Transverse colon (tissue), 4 donors: ENCODE data around the gene ELAVL2. TPM values are rescaled to one million over a fixed set of nuclear protein-coding genes. Genes with fewer than 3 reads are reported as not detected.
A peak's percentile ranks its signal among the peaks of the same experiment; 100 is the strongest.

Experiments
- DNase-seq: peaks from one replicate; pipeline ENCODE4 v3.0.0-alpha.2; 2019
- H3K27ac ChIP-seq, 4 donors: fragments of 200-600 bp; sonication (generic); 2 replicates each; pipeline ENCODE4 v1.5.1; 2016 to 2018; ENCODE audit warnings: inconsistent platforms in 4 of 4
- H3K27me3 ChIP-seq: fragments of 200-600 bp; sonication (generic); 2 replicates; pipeline ENCODE4 v1.5.1; 2017; ENCODE audit warnings: inconsistent platforms
- H3K36me3 ChIP-seq, 4 donors: fragments of 200-600 bp; sonication (generic); 2 replicates each; pipeline ENCODE4 v1.5.1; 2017 to 2019; ENCODE audit warnings: inconsistent platforms in 4 of 4
- H3K4me1 ChIP-seq, 4 donors: fragments of 200-600 bp; sonication (generic); 2 replicates each; pipeline ENCODE4 v1.5.1; 2017 to 2020; ENCODE audit warnings: inconsistent platforms in 4 of 4
- H3K4me3 ChIP-seq, 4 donors: fragments of 200-600 bp; sonication (generic); 1 replicate in 1 of 4; 2 replicates in 3 of 4; pipeline versions ENCODE4 v1.5.1 to v1.6.1; 2017 to 2019; ENCODE audit warnings: inconsistent platforms in 4 of 4
- H3K9me3 ChIP-seq, 2 donors: fragments of 200-600 bp; sonication (generic); 2 replicates each; pipeline ENCODE4 v1.5.1; 2017 to 2019; ENCODE audit warnings: inconsistent platforms in 2 of 2
- CTCF ChIP-seq, 5 experiments: fragments of 200-600 bp in 3 of 5; fragments of 450-650 bp in 2 of 5; sonication (generic) in 3 of 5; IDR thresholded peaks; 1 replicate in 2 of 5; 2 replicates in 3 of 5; pipeline ENCODE4 v1.5.1; 2016 to 2017; ENCODE audit warnings: antibody characterized with exemption in 5 of 5, inconsistent platforms in 3 of 5, mild to moderate bottlenecking in 2 of 5, moderate library complexity in 1 of 5
- EP300 ChIP-seq: sonication (generic); formaldehyde crosslinking; IDR thresholded peaks from one replicate; pipeline ENCODE4 v1.6.1; 2017; ENCODE audit warnings: antibody characterized with exemption, low read depth
- POLR2A ChIP-seq: fragments of 450-650 bp; IDR thresholded peaks from one replicate; pipeline ENCODE4 v1.6.1; 2016; ENCODE audit warnings: antibody characterized with exemption, mild to moderate bottlenecking, moderate library complexity
- POLR2AphosphoS5 ChIP-seq, 3 donors: sonication (generic); formaldehyde crosslinking; IDR thresholded peaks; one replicate each; pipeline ENCODE4 v1.6.1; 2016; ENCODE audit warnings: antibody characterized with exemption in 3 of 3
- whole genome bisulfite sequencing, 2 donors: methylation state at CpG; one replicate each; pipeline ENCODE4 v1.1.5; 2018; ENCODE audit warnings: low coverage in 1 of 2; 5-methylcytosine and 5-hydroxymethylcytosine counted together
- in situ Hi-C, 4 donors: fragments of 200-750 bp; cut with MboI; loops; one replicate each; pipeline versions ENCODE4 v1.15.0 to v1.15.1; 2017; ENCODE audit warnings: low sequenced_read_pairs in 3 of 4, low pct_ligation_motif_present in 1 of 4, low pct_unique_long_range_greater_than_20kb in 1 of 4
- intact Hi-C: fragments of 100-400 bp; cut with DNase I; formaldehyde crosslinking; loops from one replicate; pipeline ENCODE4 v1.15.1; 2023; ENCODE audit warnings: low total_unique reads
- total RNA-seq, 4 donors: library from RNA; depleted of rRNA; stranded (reverse); fragments of >200 nt; gene quantifications; one replicate each; pipeline ENCODE4 v1.1.0, GENCODE V29; 2016

The ELAVL2 gene
- total RNA-seq, 4 donors from 2014 or later, result 0.41 to 2.2 (median 0.60) TPM; not detected in 1

GRCh38 chr9:23669776-23670175, 156.3 kb downstream of the ELAVL2 start:
- intact Hi-C loops (no loop called here), in situ Hi-C loops (no loop called here)
- TF ChIP-seq CTCF (IDR thresholded peaks at IDR 0.05), result no peak
- no peak for TF ChIP-seq POLR2A
- no peak for TF ChIP-seq POLR2AphosphoS5 (IDR thresholded peaks at IDR 0.05)
- no peak for TF ChIP-seq EP300
- 69% methylated on average over 1 of the region's 1 CpG; no CpG with 5 or more reads in 1 of the 2 donors for WGBS, 2 donors
- no peak for DNase-seq
- H3K27me3 ChIP-seq, result no peaks in the 10 kb centered on the region
- no peak overlapping the region for H3K4me3 ChIP-seq
- peaks cover 0 to 8% (median 0%) of the 10 kb centered on the region in 4 donors for H3K4me1 ChIP-seq
- no peak overlapping the region for H3K27ac ChIP-seq
- no peaks in the 10 kb centered on the region for H3K36me3 ChIP-seq
- no peaks in the 10 kb centered on the region for H3K9me3 ChIP-seq

GRCh38 chr9:23665635-23666034, 160.4 kb downstream of the ELAVL2 start:
- Histone ChIP-seq H3K4me3 (no peak overlapping the region), H3K27me3 (no peaks in the 10 kb centered on the region), H3K9me3 (no peaks in the 10 kb centered on the region), H3K36me3 (no peaks in the 10 kb centered on the region), H3K4me1 (peaks cover 0 to 17% (median 4%) of the 10 kb centered on the region in 4 donors), H3K27ac (no peak overlapping the region)
- TF ChIP-seq POLR2AphosphoS5 (IDR thresholded peaks at IDR 0.05), result no peak
- DNase-seq, result no peak
- in situ Hi-C loops (no loop called here), intact Hi-C loops (no loop called here)
- 33 to 47% methylated on average over 2 of the region's 2 CpGs for WGBS, 2 donors

- WGBS, 2 donors, result 83 to 100% methylated on average over 1 to 3 of the region's 3 CpGs
- in situ Hi-C loops, result no loop called here
- H3K27me3 ChIP-seq, result no peaks in the 10 kb centered on the region
- no peak for TF ChIP-seq POLR2A
- TF ChIP-seq EP300, result no peak
- TF ChIP-seq POLR2AphosphoS5 (IDR thresholded peaks at IDR 0.05), result no peak
- no peak for TF ChIP-seq CTCF (IDR thresholded peaks at IDR 0.05)
- no peak overlapping the region for H3K4me3 ChIP-seq
- H3K4me1 ChIP-seq, result peaks cover 0 to 17% (median 4%) of the 10 kb centered on the region in 4 donors
- no peaks in the 10 kb centered on the region for H3K9me3 ChIP-seq
- no peaks in the 10 kb centered on the region for H3K36me3 ChIP-seq
- intact Hi-C loops, result no loop called here
- no peak for DNase-seq
- no peak overlapping the region for H3K27ac ChIP-seq
Measured at GRCh38 chr9:23665051-23665450, 161.0 kb downstream of the ELAVL2 start.

GRCh38 chr9:23663946-23664345, 162.1 kb downstream of the ELAVL2 start:
- Histone ChIP-seq H3K4me1 (peaks cover 0 to 20% (median 4%) of the 10 kb centered on the region in 4 donors), H3K9me3 (no peaks in the 10 kb centered on the region), H3K27me3 (no peaks in the 10 kb centered on the region), H3K36me3 (no peaks in the 10 kb centered on the region), H3K4me3 (no peak overlapping the region), H3K27ac (peak overlapping the region in 3 of 4 donors; percentile 8 to 34 (median 23))
- TF ChIP-seq POLR2A, result no peak
- no peak for TF ChIP-seq POLR2AphosphoS5 (IDR thresholded peaks at IDR 0.05)
- no peak for TF ChIP-seq EP300
- no peak for TF ChIP-seq CTCF (IDR thresholded peaks at IDR 0.05)
- in situ Hi-C loops (no loop called here), intact Hi-C loops (no loop called here)
- DNase-seq, result no peak

- Histone ChIP-seq H3K4me3 (no peak overlapping the region), H3K36me3 (no peaks in the 10 kb centered on the region), H3K9me3 (no peaks in the 10 kb centered on the region), H3K27ac (peak overlapping the region in 3 of 4 donors; percentile 8 to 34 (median 23)), H3K27me3 (no peaks in the 10 kb centered on the region), H3K4me1 (peaks cover 0 to 20% (median 4%) of the 10 kb centered on the region in 4 donors)
- intact Hi-C loops, result no loop called here
- DNase-seq, result no peak
- in situ Hi-C loops, result no loop called here
- TF ChIP-seq POLR2AphosphoS5 (IDR thresholded peaks at IDR 0.05) (no peak), CTCF (IDR thresholded peaks at IDR 0.05) (no peak), EP300 (no peak), POLR2A (no peak)
- WGBS, 2 donors, result 15 to 53% methylated on average over 6 of the region's 6 CpGs
Measured at GRCh38 chr9:23663536-23663935, 162.5 kb downstream of the ELAVL2 start.
